Measurements from ENCODE around the gene ABCF1. TPM values are rescaled to one million over a fixed set of nuclear protein-coding genes. Genes with fewer than 3 reads are reported as not detected.

Gene ABCF1
- total RNA-seq, 1 experiment from 2014 or later: 94.9 TPM

GRCh38 chr6:30555816-30556065, 15.5 kb upstream of the ABCF1 start:
- H3K27ac ChIP-seq (ENCODE audit: low read length): peak overlapping the region; percentile 98
- H3K27me3 ChIP-seq (ENCODE audit: control insufficient read depth, insufficient read depth, low read length): no peaks in the 10 kb centered on the region
- peaks cover 9% of the 10 kb centered on the region; the same call in 1 of the 2 replicates for H3K4me1 ChIP-seq (ENCODE audit: control insufficient read depth, insufficient read depth, low read length)
- ChIA-PET POLR2A (interaction anchor here (0.6 kb wide), 1 partner anchor 17 kb away, joined by 4 read pairs; no protein-coding TSS in a partner anchor), CTCF (no interaction called here)
- peak overlapping the region; percentile 80 to 100 for H3K4me3 ChIP-seq (ENCODE audit: low read depth in 2 of 2, low read length in 2 of 2)
- TF ChIP-seq POLR2AphosphoS5 (IDR thresholded peaks at IDR 0.05; ENCODE audit: low read depth, low read length): no peak
- TF ChIP-seq TCF7L2 (IDR thresholded peaks at IDR 0.05; ENCODE audit: low read depth, low read length): no peak
- TF ChIP-seq, protein P1, sequence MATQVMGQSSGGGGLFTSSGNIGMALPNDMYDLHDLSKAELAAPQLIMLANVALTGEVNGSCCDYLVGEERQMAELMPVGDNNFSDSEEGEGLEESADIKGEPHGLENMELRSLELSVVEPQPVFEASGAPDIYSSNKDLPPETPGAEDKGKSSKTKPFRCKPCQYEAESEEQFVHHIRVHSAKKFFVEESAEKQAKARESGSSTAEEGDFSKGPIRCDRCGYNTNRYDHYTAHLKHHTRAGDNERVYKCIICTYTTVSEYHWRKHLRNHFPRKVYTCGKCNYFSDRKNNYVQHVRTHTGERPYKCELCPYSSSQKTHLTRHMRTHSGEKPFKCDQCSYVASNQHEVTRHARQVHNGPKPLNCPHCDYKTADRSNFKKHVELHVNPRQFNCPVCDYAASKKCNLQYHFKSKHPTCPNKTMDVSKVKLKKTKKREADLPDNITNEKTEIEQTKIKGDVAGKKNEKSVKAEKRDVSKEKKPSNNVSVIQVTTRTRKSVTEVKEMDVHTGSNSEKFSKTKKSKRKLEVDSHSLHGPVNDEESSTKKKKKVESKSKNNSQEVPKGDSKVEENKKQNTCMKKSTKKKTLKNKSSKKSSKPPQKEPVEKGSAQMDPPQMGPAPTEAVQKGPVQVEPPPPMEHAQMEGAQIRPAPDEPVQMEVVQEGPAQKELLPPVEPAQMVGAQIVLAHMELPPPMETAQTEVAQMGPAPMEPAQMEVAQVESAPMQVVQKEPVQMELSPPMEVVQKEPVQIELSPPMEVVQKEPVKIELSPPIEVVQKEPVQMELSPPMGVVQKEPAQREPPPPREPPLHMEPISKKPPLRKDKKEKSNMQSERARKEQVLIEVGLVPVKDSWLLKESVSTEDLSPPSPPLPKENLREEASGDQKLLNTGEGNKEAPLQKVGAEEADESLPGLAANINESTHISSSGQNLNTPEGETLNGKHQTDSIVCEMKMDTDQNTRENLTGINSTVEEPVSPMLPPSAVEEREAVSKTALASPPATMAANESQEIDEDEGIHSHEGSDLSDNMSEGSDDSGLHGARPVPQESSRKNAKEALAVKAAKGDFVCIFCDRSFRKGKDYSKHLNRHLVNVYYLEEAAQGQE (IDR thresholded peaks at IDR 0.05; ENCODE audit: insufficient read depth in 1 of 2, low read depth in 2 of 2, low read length in 1 of 2): no peak
- no peak for TF ChIP-seq SIN3A (IDR thresholded peaks at IDR 0.05; ENCODE audit: borderline replicate concordance, insufficient read depth, low read depth, low read length)
- TF ChIP-seq, protein P2, sequence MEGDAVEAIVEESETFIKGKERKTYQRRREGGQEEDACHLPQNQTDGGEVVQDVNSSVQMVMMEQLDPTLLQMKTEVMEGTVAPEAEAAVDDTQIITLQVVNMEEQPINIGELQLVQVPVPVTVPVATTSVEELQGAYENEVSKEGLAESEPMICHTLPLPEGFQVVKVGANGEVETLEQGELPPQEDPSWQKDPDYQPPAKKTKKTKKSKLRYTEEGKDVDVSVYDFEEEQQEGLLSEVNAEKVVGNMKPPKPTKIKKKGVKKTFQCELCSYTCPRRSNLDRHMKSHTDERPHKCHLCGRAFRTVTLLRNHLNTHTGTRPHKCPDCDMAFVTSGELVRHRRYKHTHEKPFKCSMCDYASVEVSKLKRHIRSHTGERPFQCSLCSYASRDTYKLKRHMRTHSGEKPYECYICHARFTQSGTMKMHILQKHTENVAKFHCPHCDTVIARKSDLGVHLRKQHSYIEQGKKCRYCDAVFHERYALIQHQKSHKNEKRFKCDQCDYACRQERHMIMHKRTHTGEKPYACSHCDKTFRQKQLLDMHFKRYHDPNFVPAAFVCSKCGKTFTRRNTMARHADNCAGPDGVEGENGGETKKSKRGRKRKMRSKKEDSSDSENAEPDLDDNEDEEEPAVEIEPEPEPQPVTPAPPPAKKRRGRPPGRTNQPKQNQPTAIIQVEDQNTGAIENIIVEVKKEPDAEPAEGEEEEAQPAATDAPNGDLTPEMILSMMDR (IDR thresholded peaks at IDR 0.05): no peak
- peaks cover 8% of the 10 kb centered on the region for H3K36me3 ChIP-seq (ENCODE audit: control insufficient read depth, insufficient read depth, low read length)
- no TSS peak for BruUV-seq (replicated peaks)
- no peak for DNase-seq (ENCODE audit: low read depth, low spot score)
- in situ Hi-C loops (cut with HindIII; ENCODE audit: low pct_unique_long_range_greater_than_20kb, low sequenced_read_pairs): no loop called here
- intact Hi-C loops (cut with micrococcal nuclease; ENCODE audit: unreplicated experiment): no loop called here
- ATAC-seq: no peak
- H3K9me3 ChIP-seq (ENCODE audit: control insufficient read depth, insufficient read depth, low read depth, low read length): no peaks in the 10 kb centered on the region

- ChIA-PET POLR2A (interaction anchor here (0.6 kb wide), 2 partner anchors 16 to 32 kb away, joined by 4 to 5 read pairs; no protein-coding TSS in a partner anchor), CTCF (no interaction called here)
- peak within 1 kb of the TSS; percentile 98 for H3K27ac ChIP-seq (ENCODE audit: low read length)
- H3K9me3 ChIP-seq (ENCODE audit: control insufficient read depth, insufficient read depth, low read depth, low read length): no peaks in the 10 kb centered on the region
- peak within 1 kb of the TSS; percentile 80 to 100 for H3K4me3 ChIP-seq (ENCODE audit: low read depth in 2 of 2, low read length in 2 of 2)
- H3K27me3 ChIP-seq (ENCODE audit: control insufficient read depth, insufficient read depth, low read length): no peaks in the 10 kb centered on the region
- peak; percentile 72 for DNase-seq (ENCODE audit: low read depth, low spot score)
- peaks cover 8% of the 10 kb centered on the region for H3K36me3 ChIP-seq (ENCODE audit: control insufficient read depth, insufficient read depth, low read length)
- in situ Hi-C loops (cut with HindIII; ENCODE audit: low pct_unique_long_range_greater_than_20kb, low sequenced_read_pairs) (no loop called here), intact Hi-C loops (cut with micrococcal nuclease; ENCODE audit: unreplicated experiment) (no loop called here)
- ATAC-seq: peak; percentile 94
- peaks cover 9% of the 10 kb centered on the region; the same call in 1 of the 2 replicates for H3K4me1 ChIP-seq (ENCODE audit: control insufficient read depth, insufficient read depth, low read length)
- TF ChIP-seq, protein P2 (IDR thresholded peaks at IDR 0.05): no peak
- TF ChIP-seq POLR2AphosphoS5 (IDR thresholded peaks at IDR 0.05; ENCODE audit: low read depth, low read length) (peak; percentile 38), SIN3A (IDR thresholded peaks at IDR 0.05; ENCODE audit: borderline replicate concordance, insufficient read depth, low read depth, low read length) (0 out of 2 replicates have a peak, but pooled peaks have one; percentile 73), TCF7L2 (IDR thresholded peaks at IDR 0.05; ENCODE audit: low read depth, low read length) (peak; percentile 47)
- TF ChIP-seq, protein P1 (IDR thresholded peaks at IDR 0.05; ENCODE audit: insufficient read depth in 1 of 2, low read depth in 2 of 2, low read length in 1 of 2): no peak
- BruUV-seq (replicated peaks): no TSS peak
Observed at GRCh38 chr6:30556066-30556905, 15.0 kb upstream of the ABCF1 start, which contains the start of gene GNL1. Gene GNL1 (minus strand): TSS chr6:30556489. CDS start chr6:30556203, 286 bp downstream.
